ENCODE measurements around the gene CSK. TPM values are rescaled to one million over a fixed set of nuclear protein-coding genes. Genes with fewer than 3 reads are reported as not detected.
A peak's percentile ranks its signal among the peaks of the same experiment; 100 is the strongest.

Gene CSK
- total RNA-seq, 1 experiment from 2014 or later = 103 TPM

DNA sequence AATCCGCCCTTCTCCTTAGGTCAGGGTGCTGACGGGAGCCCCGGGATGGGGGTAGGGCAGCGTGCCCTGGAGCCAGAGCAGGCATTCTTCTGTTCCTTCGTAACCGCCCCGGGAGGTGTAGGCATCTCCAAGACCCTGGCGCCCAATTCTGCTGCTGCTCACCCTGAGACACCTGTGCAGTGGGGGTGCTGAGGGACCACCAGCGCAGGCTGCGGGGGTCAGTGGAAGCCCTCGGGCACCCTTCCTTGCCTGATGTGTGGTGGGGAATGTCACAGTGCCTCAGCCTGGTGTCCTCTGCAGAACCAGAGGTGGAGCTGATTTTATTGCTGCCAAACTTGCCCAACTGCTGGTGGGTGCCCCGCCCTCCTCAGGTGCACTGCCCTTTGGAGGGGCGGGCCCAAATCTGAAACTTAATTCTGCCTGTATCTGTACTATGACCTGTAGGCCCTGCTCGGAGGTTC lies 7.3 kb downstream of the CSK start:
- no peak for DNase-seq (ENCODE audit: low spot score)
- Histone ChIP-seq H3K4me3 (ENCODE audit: low read depth, low read length, poor library complexity, severe bottlenecking) (no peak overlapping the region), H3K36me3 (ENCODE audit: insufficient read depth, low read length, poor library complexity, severe bottlenecking) (peaks cover 8% of the 10 kb centered on the region), H3K9me3 (ENCODE audit: low read depth, low read length, poor library complexity, severe bottlenecking) (no peaks in the 10 kb centered on the region), H3K27ac (ENCODE audit: low read depth, low read length, poor library complexity, severe bottlenecking) (no peak overlapping the region), H3K27me3 (replicated peaks; ENCODE audit: insufficient read depth, low read depth, low read length, poor library complexity) (no peaks in the 10 kb centered on the region), H3K4me1 (ENCODE audit: insufficient read depth, low read length, poor library complexity, severe bottlenecking) (peaks cover 56% of the 10 kb centered on the region)
- ChIA-PET CTCF (no interaction called here), POLR2A (ENCODE audit: low non-redundant PET) (no interaction called here)
- intact Hi-C loops (cut with micrococcal nuclease; ENCODE audit: unreplicated experiment) = no loop called here
- no TSS peak for BruUV-seq (replicated peaks)
- TF ChIP-seq EZH2 (IDR thresholded peaks at IDR 0.05; ENCODE audit: borderline replicate concordance, low read depth, low read length, poor library complexity, severe bottlenecking) = no peak
- TF ChIP-seq, protein P1, sequence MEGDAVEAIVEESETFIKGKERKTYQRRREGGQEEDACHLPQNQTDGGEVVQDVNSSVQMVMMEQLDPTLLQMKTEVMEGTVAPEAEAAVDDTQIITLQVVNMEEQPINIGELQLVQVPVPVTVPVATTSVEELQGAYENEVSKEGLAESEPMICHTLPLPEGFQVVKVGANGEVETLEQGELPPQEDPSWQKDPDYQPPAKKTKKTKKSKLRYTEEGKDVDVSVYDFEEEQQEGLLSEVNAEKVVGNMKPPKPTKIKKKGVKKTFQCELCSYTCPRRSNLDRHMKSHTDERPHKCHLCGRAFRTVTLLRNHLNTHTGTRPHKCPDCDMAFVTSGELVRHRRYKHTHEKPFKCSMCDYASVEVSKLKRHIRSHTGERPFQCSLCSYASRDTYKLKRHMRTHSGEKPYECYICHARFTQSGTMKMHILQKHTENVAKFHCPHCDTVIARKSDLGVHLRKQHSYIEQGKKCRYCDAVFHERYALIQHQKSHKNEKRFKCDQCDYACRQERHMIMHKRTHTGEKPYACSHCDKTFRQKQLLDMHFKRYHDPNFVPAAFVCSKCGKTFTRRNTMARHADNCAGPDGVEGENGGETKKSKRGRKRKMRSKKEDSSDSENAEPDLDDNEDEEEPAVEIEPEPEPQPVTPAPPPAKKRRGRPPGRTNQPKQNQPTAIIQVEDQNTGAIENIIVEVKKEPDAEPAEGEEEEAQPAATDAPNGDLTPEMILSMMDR (conservative IDR thresholded peaks at IDR 0.05; ENCODE audit: low read depth, low read length) = no peak

DNA sequence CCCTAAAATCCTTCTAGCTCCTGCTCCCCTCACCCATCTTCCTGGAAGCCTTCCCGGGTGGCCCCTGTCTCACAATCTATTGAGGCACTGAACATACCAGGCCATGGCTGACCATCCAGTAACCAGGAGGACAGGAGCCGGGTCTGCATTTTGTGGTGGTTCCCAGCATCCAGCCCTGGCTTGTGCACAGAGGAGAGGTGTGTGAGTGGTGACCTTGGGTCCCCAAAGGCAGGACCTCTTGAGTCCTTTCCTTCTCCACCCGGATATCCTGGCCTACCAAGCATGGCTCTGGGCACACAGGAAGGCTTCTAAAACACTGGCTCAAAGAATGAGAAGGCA lies 7.8 kb downstream of the CSK start:
- TF ChIP-seq, protein P1 (conservative IDR thresholded peaks at IDR 0.05; ENCODE audit: low read depth, low read length) = no peak
- no peak for TF ChIP-seq EZH2 (IDR thresholded peaks at IDR 0.05; ENCODE audit: borderline replicate concordance, low read depth, low read length, poor library complexity, severe bottlenecking)
- intact Hi-C loops (cut with micrococcal nuclease; ENCODE audit: unreplicated experiment) = no loop called here

DNA sequence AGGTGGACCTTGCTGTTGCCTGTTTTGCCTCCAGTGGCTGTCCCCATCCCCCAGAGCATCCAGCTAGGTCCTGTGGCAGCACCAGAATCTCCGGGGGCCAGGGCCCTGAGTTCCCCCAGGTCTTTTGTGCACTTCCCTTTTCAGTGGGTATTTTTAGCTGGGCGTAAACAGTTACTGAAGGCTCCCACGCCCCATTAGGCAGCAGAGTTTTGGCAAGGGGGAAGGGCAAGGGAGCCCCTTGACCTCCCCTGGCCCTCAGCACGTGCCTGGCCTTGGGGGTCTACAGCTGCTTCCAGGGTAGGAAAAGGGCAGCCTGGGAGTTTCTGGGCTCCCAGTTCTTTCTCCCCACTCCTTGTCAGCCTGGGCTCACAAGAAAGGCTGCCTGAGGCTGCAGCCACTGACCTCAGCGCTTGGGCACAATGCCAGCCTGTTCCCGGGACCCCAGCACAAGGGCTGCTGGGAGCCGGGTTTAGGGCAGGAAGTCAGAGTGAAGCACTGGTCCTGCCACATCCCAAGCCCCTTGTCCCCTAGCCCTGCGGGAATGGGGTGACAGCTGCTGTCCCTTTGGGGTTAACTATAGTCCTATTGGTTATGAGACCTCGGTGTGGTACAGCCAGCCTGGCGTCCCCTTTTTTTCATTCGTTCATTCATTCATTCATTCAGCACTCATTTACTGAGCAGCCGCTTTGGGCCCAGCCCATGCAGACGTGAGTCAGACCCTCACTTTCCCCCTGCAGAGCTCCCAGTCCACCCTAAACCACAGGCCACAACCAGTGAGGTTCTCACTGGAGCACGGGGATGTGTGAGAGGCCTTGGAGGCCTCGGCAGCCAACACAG lies 8.4 kb downstream of the CSK start:
- peak overlapping the region; percentile 42 for H3K27ac ChIP-seq (ENCODE audit: low read depth, low read length, poor library complexity, severe bottlenecking)
- peaks cover 46% of the 10 kb centered on the region for H3K4me1 ChIP-seq (ENCODE audit: insufficient read depth, low read length, poor library complexity, severe bottlenecking)
- H3K4me3 ChIP-seq (ENCODE audit: low read depth, low read length, poor library complexity, severe bottlenecking) = no peak overlapping the region
- ChIA-PET CTCF (no interaction called here), POLR2A (ENCODE audit: low non-redundant PET) (no interaction called here)
- peaks cover 8% of the 10 kb centered on the region for H3K36me3 ChIP-seq (ENCODE audit: insufficient read depth, low read length, poor library complexity, severe bottlenecking)
- no peak for DNase-seq (ENCODE audit: low spot score)
- H3K27me3 ChIP-seq (replicated peaks; ENCODE audit: insufficient read depth, low read depth, low read length, poor library complexity) = no peaks in the 10 kb centered on the region
- intact Hi-C loops (cut with micrococcal nuclease; ENCODE audit: unreplicated experiment) = no loop called here
- no peaks in the 10 kb centered on the region for H3K9me3 ChIP-seq (ENCODE audit: low read depth, low read length, poor library complexity, severe bottlenecking)
- TF ChIP-seq, protein P1 (conservative IDR thresholded peaks at IDR 0.05; ENCODE audit: low read depth, low read length) = no peak
- no TSS peak for BruUV-seq (replicated peaks)

More for the DNA sequence above, 7.8 kb downstream of the CSK start:
- peaks cover 8% of the 10 kb centered on the region for H3K36me3 ChIP-seq (ENCODE audit: insufficient read depth, low read length, poor library complexity, severe bottlenecking)
- peaks cover 52% of the 10 kb centered on the region for H3K4me1 ChIP-seq (ENCODE audit: insufficient read depth, low read length, poor library complexity, severe bottlenecking)
- no peak for DNase-seq (ENCODE audit: low spot score)
- H3K27me3 ChIP-seq (replicated peaks; ENCODE audit: insufficient read depth, low read depth, low read length, poor library complexity) = no peaks in the 10 kb centered on the region
- no peak overlapping the region for H3K4me3 ChIP-seq (ENCODE audit: low read depth, low read length, poor library complexity, severe bottlenecking)
- H3K27ac ChIP-seq (ENCODE audit: low read depth, low read length, poor library complexity, severe bottlenecking) = peak overlapping the region; percentile 42
- CTCF ChIA-PET = no interaction called here
- no peaks in the 10 kb centered on the region for H3K9me3 ChIP-seq (ENCODE audit: low read depth, low read length, poor library complexity, severe bottlenecking)
- BruUV-seq (replicated peaks) = no TSS peak
- POLR2A ChIA-PET (ENCODE audit: low non-redundant PET) = no interaction called here
